Activated T-cell treated with anti-CD3 and anti-CD28 coated beads, Interleukin-2, amount 50 U/mL, for 4 hours (primary cell): ENCODE measurements around the gene LENG9. TPM values are rescaled to one million over a fixed set of nuclear protein-coding genes. Genes with fewer than 3 reads are reported as not detected.

ENCODE experiments used
- ATAC-seq, 2 donors: fragments of 200-7000 bp; cut with Tn5 transposase; one replicate each; pipeline ENCODE4 v1.10.0; 2021
- DNase-seq: peaks from one replicate; pipeline ENCODE4 v3.0.0-alpha.2; 2020
- H3K27me3 Mint-ChIP-seq: one replicate; pipeline ENCODE4 v1.8.0; 2021; ENCODE audit warnings: low read depth, mixed read lengths
- H3K36me3 Mint-ChIP-seq: one replicate; pipeline ENCODE4 v1.8.0; 2022; ENCODE audit warnings: mixed read lengths; ENCODE audit not compliant: insufficient read depth
- H3K4me1 Mint-ChIP-seq: one replicate; pipeline ENCODE4 v1.8.0; 2021; ENCODE audit warnings: low read depth, mixed read lengths
- H3K4me3 Mint-ChIP-seq: one replicate; pipeline ENCODE4 v1.8.0; 2021; ENCODE audit warnings: mild to moderate bottlenecking, moderate library complexity, mixed read lengths
- H3K9me3 Mint-ChIP-seq: one replicate; pipeline ENCODE4 v1.8.0; 2021; ENCODE audit warnings: mixed read lengths
- total RNA-seq, 3 donors: library from RNA; stranded (reverse); gene quantifications; one replicate each; pipeline ENCODE4 v1.2.1, GENCODE V29; 2021

Gene LENG9
- total RNA-seq, 3 donors from 2014 or later, result 4.8 to 5.4 (median 5.2) TPM

GRCh38 chr19:54429545-54430227 is 33.9 kb downstream of the LENG9 start:
- Mint-ChIP-seq H3K27me3 (peaks cover 28% of the 10 kb centered on the region), H3K9me3 (no peaks in the 10 kb centered on the region), H3K36me3 (no peaks in the 10 kb centered on the region), H3K4me1 (peaks cover 13% of the 10 kb centered on the region), H3K4me3 (no peak overlapping the region)
- ATAC-seq (no peak), DNase-seq (no peak)

- H3K4me1 Mint-ChIP-seq, result peaks cover 8% of the 10 kb centered on the region
- no peak for DNase-seq
- H3K27me3 Mint-ChIP-seq, result peaks cover 33% of the 10 kb centered on the region
- H3K4me3 Mint-ChIP-seq, result no peak overlapping the region
- no peaks in the 10 kb centered on the region for H3K36me3 Mint-ChIP-seq
- no peaks in the 10 kb centered on the region for H3K9me3 Mint-ChIP-seq
- no peak for ATAC-seq
Measured at GRCh38 chr19:54429176-54429495, 34.4 kb downstream of the LENG9 start.

GRCh38 chr19:54428323-54429175 is 35.0 kb downstream of the LENG9 start:
- no peaks in the 10 kb centered on the region for H3K36me3 Mint-ChIP-seq
- no peaks in the 10 kb centered on the region for H3K9me3 Mint-ChIP-seq
- H3K27me3 Mint-ChIP-seq, result peaks cover 34% of the 10 kb centered on the region
- DNase-seq (no peak), ATAC-seq (no peak)
- H3K4me1 Mint-ChIP-seq, result peaks cover 5% of the 10 kb centered on the region
- H3K4me3 Mint-ChIP-seq, result no peak overlapping the region

- Mint-ChIP-seq H3K4me1 (peaks cover 5% of the 10 kb centered on the region), H3K9me3 (no peaks in the 10 kb centered on the region), H3K27me3 (peaks cover 40% of the 10 kb centered on the region), H3K36me3 (no peaks in the 10 kb centered on the region), H3K4me3 (no peak overlapping the region)
- DNase-seq (no peak), ATAC-seq (no peak)
Measured at GRCh38 chr19:54427586-54427985, 36.0 kb downstream of the LENG9 start.

GRCh38 chr19:54426291-54426931 is 37.2 kb downstream of the LENG9 start:
- no peak for DNase-seq
- Mint-ChIP-seq H3K36me3 (no peaks in the 10 kb centered on the region), H3K4me3 (no peak overlapping the region), H3K27me3 (peaks cover 41% of the 10 kb centered on the region), H3K9me3 (no peaks in the 10 kb centered on the region), H3K4me1 (peaks cover 5% of the 10 kb centered on the region)
- ATAC-seq, result no peak

- H3K9me3 Mint-ChIP-seq, result no peaks in the 10 kb centered on the region
- no peak overlapping the region for H3K4me3 Mint-ChIP-seq
- H3K4me1 Mint-ChIP-seq, result peaks cover 2% of the 10 kb centered on the region
- peaks cover 44% of the 10 kb centered on the region for H3K27me3 Mint-ChIP-seq
- no peak for DNase-seq
- ATAC-seq, result no peak
- H3K36me3 Mint-ChIP-seq, result no peaks in the 10 kb centered on the region
Measured at GRCh38 chr19:54425382-54425723, 38.2 kb downstream of the LENG9 start.

- H3K27me3 Mint-ChIP-seq, result peaks cover 45% of the 10 kb centered on the region
- ATAC-seq, result no peak
Measured at GRCh38 chr19:54424660-54425381, 38.8 kb downstream of the LENG9 start.

GRCh38 chr19:54424201-54424600 is 39.4 kb downstream of the LENG9 start:
- H3K27me3 Mint-ChIP-seq, result peaks cover 49% of the 10 kb centered on the region
- H3K4me1 Mint-ChIP-seq, result peaks cover under 1% of the 10 kb centered on the region
- H3K36me3 Mint-ChIP-seq, result no peaks in the 10 kb centered on the region
- DNase-seq (no peak), ATAC-seq (no peak)
- H3K9me3 Mint-ChIP-seq, result no peaks in the 10 kb centered on the region
- no peak overlapping the region for H3K4me3 Mint-ChIP-seq

More at GRCh38 chr19:54424660-54425381, 38.8 kb downstream of the LENG9 start:
- Mint-ChIP-seq H3K36me3 (no peaks in the 10 kb centered on the region), H3K4me1 (peaks cover 2% of the 10 kb centered on the region), H3K9me3 (no peaks in the 10 kb centered on the region), H3K4me3 (no peak overlapping the region)
- no peak for DNase-seq

GRCh38 chr19:54422136-54422535 is 41.4 kb downstream of the LENG9 start:
- ATAC-seq (no peak), DNase-seq (no peak)
- peaks cover 55% of the 10 kb centered on the region for H3K27me3 Mint-ChIP-seq
- no peaks in the 10 kb centered on the region for H3K9me3 Mint-ChIP-seq
- no peaks in the 10 kb centered on the region for H3K36me3 Mint-ChIP-seq
- peaks cover 13% of the 10 kb centered on the region for H3K4me1 Mint-ChIP-seq
- H3K4me3 Mint-ChIP-seq, result no peak overlapping the region

- ATAC-seq (no peak), DNase-seq (no peak)
- H3K9me3 Mint-ChIP-seq, result no peaks in the 10 kb centered on the region
- H3K4me1 Mint-ChIP-seq, result peaks cover 15% of the 10 kb centered on the region
- H3K36me3 Mint-ChIP-seq, result no peaks in the 10 kb centered on the region
- H3K4me3 Mint-ChIP-seq, result no peak overlapping the region
- peaks cover 52% of the 10 kb centered on the region for H3K27me3 Mint-ChIP-seq
Measured at GRCh38 chr19:54421521-54421920, 42.1 kb downstream of the LENG9 start.

- ATAC-seq (no peak), DNase-seq (no peak)
- H3K4me1 Mint-ChIP-seq, result peaks cover 15% of the 10 kb centered on the region
- no peaks in the 10 kb centered on the region for H3K9me3 Mint-ChIP-seq
- no peak overlapping the region for H3K4me3 Mint-ChIP-seq
- no peaks in the 10 kb centered on the region for H3K36me3 Mint-ChIP-seq
- peaks cover 49% of the 10 kb centered on the region for H3K27me3 Mint-ChIP-seq
Measured at GRCh38 chr19:54421169-54421516, 42.4 kb downstream of the LENG9 start.

- no peak for ATAC-seq
- Mint-ChIP-seq H3K4me3 (no peak overlapping the region), H3K9me3 (no peaks in the 10 kb centered on the region), H3K36me3 (no peaks in the 10 kb centered on the region), H3K27me3 (peaks cover 48% of the 10 kb centered on the region), H3K4me1 (peaks cover 17% of the 10 kb centered on the region)
- no peak for DNase-seq
Measured at GRCh38 chr19:54420383-54421168, 43.0 kb downstream of the LENG9 start.

- Mint-ChIP-seq H3K9me3 (no peaks in the 10 kb centered on the region), H3K4me3 (no peak overlapping the region), H3K27me3 (peaks cover 48% of the 10 kb centered on the region), H3K36me3 (no peaks in the 10 kb centered on the region), H3K4me1 (peaks cover 18% of the 10 kb centered on the region)
- ATAC-seq, result no peak
- DNase-seq, result no peak
Measured at GRCh38 chr19:54420068-54420382, 43.6 kb downstream of the LENG9 start.
